GM15510 (cell line): Measurements from ENCODE around the gene TMEM63A.

Experiments
- POLR2A ChIP-seq: IDR thresholded peaks from 3 replicates; pipeline ENCODE4 v1.6.1; 2011; ENCODE audit warnings: borderline replicate concordance; ENCODE audit not compliant: insufficient read length; ENCODE audit errors: extremely low read depth

The TMEM63A gene

DNA sequence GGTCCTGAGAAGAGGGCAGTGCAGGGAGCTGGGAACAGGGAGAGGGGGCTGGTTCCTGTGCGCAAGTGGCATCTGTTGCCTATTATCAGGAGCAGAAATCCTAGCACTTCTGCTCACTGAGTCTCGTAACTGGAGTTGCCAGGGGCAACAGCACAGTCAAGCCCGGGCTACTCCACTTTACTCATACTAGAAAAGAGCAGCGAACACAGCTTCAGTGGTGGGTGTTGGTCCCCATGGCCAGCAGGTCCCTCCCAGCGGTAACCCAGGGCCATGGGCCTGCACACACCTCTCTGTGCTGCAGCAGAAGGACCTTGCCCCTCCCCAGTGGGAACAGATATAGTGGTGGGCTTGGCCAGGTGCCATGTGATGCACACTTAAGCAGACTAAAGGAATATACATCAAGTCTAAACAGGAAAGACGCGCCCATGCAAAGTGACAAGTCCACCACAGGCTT, 33.4 kb upstream of the TMEM63A start:
- no peak for TF ChIP-seq POLR2A

DNA sequence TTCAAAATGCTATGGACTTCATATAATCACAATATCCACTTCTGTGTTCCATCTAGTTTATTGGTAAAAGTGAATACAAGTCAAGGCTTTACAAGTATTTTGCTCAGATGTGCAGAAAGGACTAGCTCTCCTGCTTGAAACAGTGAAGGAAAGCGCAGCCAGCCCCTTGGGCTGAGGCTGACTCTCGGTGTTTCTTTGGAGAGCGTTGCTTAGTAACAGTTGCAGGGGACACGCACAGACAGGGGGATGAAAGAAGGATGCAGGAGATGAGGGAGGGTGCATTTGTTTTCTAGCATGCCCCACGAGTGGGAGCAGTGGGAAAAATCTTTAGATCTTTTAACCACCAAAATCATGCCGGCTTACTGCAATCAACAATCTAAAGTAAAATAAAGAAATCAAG, 32.8 kb upstream of the TMEM63A start:
- TF ChIP-seq POLR2A, result no peak

DNA sequence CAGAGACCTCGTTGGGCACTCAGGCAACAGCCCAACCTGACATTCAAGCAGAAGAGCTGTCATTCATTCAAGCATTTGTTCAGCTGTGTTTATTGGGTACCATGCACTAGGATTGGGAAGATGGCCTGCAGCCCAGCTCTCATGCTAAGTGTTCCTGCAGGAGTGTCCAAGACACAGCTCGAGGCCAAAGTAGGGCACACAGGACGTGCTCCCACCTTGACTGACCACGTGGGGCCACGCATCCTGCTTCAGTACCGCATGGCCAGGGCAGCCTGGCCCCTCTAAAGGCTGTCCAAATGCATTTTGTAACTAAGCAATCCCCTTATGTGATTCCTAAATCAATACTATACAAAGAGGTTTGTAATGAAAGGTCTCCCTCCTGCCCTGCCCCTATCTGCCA, 32.2 kb upstream of the TMEM63A start:
- no peak for TF ChIP-seq POLR2A

DNA sequence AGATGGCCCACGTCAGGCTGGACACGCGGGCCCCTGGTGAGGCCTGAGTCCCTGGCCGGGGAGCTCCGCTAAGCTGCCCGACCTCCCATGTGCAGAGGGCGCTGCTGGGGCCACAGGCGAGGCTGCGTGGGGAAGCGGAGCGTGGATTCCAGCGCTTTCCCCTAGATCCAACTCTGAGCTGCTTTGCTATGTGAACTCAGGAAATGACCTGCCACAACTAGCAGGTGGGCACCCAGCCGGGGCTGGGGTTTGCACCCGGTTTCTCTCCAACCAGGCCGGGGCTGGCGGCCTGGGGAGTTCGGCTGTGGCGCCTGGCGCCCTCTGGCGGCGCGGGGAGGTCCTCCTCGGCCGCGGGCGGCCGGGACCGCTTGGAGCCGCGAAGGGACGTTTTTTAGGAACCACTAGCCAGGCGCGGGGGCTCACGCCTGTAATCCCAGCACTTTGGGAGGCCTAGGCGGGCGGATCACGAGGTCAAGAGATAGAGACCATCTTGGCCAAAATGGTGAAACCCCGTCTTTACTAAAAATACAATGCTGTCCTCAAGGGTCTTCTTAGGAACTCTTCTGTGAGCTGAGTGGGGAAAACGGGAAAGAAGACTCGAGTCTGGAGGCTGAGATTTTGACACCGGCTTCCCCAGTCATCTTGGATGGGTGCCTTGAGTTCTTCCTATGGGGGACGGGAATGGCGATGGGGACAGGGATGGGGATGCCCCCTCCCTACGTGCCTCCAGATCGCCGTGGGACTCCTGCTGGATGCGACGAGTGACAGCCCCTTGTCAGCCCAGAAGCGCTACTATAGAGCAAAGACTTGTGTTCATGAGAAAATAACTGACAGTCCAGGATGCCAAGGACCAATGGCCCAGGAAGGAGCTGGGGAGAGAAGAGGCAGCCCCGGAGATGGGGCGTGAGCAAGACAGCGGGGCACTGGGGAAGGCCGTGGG, 29.3 kb upstream of the TMEM63A start:
- TF ChIP-seq POLR2A, result no peak

DNA sequence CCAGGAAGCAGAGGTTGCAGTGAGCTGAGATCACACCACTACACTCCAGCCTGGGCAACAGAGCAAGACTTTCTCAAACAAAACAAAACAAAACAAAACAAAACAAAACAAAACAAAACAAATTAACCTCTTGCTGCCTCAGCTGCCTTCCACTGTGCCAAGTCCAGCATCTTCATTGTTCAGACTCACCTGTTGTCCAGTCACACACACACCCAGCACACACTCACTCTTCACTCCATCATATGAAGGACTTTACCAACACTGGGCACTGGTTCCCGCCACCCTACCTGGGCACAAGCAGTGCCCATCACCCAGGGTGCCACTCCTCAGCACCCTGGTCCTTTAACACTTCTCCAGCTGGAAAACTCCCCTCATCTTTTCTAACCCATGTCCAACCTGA, 27.3 kb upstream of the TMEM63A start:
- TF ChIP-seq POLR2A, result no peak

DNA sequence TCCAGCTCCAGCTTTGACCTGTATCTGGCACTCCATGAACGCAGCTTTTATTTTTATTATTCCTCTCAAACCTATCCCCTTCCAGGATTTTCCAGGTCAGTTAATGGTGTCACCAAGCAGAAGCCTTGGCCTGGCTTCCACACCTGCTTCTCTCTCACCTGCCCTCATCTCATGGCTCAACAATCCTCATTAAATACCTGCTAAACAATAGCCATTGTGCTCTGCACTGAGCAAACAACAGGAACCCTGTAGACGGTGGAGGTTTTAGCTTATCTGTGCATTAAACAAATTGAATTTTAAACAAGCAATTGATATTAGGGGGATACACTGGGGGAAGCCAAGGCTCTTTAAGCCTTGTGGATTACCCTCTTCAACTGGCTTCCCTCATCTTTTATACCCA, 26.6 kb upstream of the TMEM63A start:
- TF ChIP-seq POLR2A, result no peak

DNA sequence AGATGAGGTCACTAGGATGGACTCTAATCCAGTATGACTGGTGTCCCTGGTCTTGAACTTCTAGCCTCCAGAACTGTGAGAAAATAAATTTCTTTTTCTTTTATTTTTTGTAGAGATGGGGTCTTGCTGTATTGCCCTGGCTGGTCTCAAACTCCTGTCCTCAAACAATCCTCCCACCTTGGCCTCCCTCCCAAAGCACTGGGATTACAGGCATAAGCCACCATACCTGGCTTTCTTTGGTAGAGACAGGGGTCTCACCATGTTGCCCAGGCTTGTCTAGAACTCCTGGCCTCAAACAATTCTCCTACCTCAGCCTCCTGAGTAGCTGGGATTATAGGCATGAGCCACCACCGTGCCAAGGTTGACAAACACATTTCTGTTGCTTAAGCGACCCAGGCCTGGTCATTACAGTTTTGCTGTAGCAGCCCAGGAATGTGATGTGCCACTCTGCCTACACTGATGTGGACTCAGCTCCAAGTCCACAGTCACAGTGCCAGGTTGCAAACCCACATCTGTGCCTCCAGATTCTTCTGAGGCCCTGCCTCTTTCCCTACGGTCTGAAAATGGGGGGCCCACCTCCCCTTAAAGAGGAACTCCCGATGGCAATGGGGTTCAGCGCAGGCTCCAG, 25.9 kb upstream of the TMEM63A start:
- no peak for TF ChIP-seq POLR2A

DNA sequence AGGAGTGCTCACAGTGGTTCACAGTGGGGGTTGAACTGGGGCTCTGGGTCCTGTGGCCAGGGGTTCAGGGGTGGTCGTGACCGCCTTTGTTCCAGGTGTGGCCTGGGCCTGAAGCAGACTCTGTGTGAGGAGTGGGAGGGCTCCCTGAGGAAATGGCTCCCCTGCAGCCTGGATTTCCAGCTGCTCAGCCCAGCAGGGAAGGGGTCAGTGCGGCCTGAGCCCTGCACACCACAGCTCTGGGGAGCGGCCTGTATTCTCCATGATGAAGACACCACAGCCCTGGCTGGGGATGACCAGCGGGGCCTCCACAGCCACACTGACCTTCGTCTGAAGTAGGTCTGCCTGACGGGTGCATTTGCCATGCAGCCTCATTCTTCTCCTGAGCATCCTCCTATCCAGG, 25.2 kb upstream of the TMEM63A start:
- no peak for TF ChIP-seq POLR2A

DNA sequence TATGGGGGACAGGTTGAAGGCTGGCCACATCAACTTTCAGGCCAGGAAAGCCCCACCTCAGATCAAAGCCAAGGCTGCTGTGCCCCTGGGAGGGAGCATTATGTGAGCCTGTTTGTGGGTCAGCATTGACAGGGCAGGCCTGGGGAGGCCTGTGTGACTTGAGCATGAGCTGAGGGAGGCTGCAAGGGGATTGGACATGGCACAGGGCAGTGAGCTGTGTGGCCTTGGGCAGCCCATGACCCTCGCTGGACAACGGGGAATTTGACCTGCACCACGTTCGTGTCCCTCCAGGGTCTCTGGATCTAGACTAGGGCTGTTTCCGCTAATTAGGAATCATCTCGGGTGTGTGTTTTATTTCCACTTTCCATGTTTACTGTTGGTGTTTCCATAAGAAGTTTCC, 24.3 kb upstream of the TMEM63A start:
- TF ChIP-seq POLR2A, result no peak

DNA sequence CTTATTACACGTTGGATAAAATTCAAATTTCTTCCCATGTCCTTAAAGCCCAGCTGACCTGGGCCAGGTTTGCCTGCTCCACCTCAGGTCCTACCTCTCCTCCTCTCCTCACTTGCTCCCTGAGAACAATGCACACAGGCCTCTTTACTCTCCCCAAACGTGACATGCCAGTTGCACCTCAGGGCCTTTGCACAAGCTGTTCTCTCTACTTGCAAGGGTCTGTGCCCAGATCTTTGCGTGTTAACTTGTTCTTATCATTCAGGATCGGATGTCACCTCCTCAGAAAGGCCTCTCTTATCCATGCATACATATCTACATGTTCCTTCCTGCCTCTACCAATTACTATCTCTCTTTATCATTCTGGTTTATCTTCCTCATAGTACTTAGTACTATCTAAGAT, 21.4 kb upstream of the TMEM63A start:
- no peak for TF ChIP-seq POLR2A

DNA sequence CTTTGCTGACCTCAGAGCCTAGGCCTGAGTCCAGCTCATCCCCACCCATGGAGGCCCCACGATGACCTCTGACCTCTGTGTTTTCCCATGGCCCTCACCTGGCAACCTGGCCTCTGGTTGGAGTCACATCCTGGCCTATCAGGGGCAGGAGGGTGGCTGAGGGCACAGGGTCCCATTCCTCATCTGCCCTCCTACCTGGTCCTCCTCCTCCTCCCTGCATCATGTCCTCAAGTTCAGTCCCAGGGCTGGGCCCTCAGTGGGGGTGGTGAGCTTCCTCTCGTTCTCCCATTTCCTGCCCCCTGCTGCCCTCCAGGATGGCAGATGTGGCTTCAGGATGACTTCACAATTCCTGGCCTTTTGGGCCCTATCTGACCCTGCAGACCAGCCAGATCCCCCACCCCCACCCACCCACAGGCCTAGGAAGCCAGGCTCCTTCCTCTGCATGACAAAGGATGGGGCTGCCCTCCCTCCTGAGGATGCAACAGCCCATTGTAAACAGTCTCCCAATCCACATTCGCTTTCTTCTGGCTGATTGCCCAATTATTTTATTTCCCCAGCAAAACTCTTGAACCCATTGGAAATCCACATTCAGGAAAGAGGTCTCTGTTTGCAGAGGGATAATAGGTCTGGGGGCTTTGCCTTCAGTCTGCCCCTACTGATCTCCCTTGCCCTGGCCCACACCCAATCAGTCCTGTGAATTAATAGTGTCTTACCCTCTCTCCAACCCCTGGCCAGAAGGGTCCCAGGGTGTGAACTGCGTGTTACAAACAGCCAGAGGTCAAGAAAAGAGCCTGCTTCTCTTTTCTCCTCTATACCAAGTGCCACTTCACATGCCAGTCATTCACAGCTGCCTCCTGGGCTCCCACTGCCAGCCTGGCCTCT, 17.1 kb upstream of the TMEM63A start:
- no peak for TF ChIP-seq POLR2A

DNA sequence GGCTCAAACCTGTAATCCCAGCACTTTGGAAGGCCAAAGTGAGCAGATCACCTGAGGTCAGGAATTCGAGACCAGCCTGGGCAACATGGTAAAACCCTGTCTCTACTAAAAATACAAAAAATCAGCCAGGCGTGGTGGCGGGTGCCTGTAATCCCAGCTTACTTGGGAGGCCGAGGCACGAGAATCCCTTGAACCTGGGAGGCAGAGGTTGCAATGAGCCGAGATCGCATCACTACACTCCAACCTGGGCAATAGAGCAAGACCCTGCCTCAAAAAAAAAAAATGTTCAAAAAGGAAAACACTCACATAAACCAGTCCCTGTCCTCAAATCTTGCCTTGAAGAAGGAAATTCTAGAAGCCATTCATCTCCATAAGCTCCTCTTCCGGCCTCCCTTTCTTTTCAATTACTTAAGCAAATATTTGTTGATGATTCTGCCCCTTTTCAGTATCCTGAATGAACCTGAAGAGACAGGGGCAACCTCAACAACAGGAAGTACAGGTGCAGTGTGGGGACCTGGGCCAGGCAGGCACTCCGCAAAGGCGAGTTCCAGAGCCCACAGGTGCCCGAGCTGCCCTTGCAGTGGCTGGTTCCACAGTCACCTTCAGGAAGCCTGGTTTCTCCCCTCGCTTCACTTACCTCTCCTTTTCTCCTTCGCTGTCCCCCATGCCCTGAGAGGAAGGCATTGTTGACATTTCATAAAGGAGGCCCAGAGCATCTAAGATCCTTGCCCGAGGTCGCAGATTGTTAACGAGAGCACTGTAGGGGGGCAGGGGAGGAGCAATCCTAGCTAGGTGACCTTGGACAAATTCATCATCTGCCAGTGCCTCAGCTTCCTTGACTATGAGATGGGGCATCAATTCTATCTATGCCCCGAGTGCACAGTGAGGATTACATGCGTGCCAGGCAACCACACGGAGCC, 15.7 kb upstream of the TMEM63A start:
- no peak for TF ChIP-seq POLR2A

DNA sequence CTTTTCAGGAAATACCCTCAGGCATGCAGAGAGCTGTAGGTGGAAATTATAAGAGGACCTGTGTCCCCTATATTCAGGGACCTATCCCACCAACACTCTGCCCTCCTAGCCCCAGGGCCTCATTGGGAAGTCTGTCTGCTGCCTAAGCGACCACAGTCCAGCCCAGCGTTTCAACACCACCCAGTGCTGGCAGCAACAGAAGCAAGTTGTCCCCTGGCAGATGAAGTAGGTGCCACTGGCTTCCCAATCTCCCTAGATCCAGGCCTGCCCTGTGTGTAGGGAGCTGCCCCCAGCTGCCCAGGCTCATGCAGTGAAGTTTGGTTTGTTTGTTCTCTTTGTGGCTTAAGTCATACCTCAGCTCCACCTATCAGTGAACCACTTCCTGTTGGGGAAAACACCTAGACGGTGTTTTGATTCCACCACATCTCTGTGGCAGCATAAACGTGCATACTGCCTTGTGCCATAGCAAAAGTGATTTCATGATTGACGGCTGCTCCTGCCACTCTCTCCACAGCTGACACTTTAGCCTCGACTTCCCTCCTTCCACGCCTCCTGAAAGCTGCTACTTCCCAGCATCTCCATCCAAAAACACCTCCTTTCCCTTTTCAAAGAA, 14.9 kb upstream of the TMEM63A start:
- TF ChIP-seq POLR2A, result peak; percentile 29

DNA sequence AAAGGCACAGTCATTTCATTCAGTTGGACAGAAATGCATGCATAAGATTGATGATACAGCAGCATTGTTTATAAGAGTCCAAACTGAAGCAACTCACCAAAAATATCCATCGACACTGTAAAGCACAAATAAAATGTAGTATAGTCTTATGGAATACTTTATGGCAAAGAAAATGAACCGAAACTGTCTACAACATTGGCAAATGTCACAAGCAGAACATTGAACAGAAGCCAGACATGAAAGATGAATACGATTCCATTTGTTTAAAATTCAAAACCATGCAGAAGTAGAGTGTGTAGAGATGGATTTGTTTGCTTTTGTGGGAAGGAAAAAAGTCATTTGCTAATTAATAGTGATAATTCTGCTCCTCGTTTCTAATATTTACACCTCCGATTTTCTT, 14.3 kb upstream of the TMEM63A start:
- no peak for TF ChIP-seq POLR2A

DNA sequence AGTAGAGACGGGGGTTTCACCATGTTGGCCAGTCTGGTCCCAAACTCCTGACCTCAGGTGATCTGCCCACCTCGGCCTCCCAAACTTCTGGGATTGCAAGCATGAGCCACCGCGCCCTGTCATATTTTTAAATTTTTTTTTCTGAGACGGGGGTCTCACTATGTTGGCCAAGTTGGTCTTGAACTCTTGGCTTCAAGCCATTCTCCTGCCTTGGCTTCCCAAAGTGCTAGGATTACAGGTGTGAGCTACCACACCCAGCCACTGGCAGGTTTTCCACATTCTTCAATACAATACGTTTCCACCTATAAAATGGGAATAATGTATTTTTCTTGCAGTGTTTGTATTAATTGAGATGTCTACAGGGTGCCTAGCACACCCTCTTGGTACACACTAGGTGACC, 10.1 kb upstream of the TMEM63A start:
- no peak for TF ChIP-seq POLR2A
